GM04504 (cell line): ENCODE results near the gene TGFBRAP1.
A peak's percentile ranks its signal among the peaks of the same experiment; 100 is the strongest.
"Not testable (repeated sequence)": the region's sequence is repeated elsewhere in the genome, so short reads cannot be mapped to it uniquely, and the experiment has no call there.

ENCODE experiments used
- DNase-seq: peaks from one replicate; pipeline ENCODE4 v3.0.0-alpha.2; 2012; ENCODE audit warnings: low read depth

The TGFBRAP1 gene

GRCh38 chr2:105344704-105345345 is 15.3 kb upstream of the TGFBRAP1 start:
- DNase-seq, result no peak

- no peak for DNase-seq
Observed at GRCh38 chr2:105339414-105339813, 9.9 kb upstream of the TGFBRAP1 start.

- DNase-seq, result no peak
Observed at GRCh38 chr2:105338020-105338385, 8.5 kb upstream of the TGFBRAP1 start.

GRCh38 chr2:105337122-105338019 is 7.8 kb upstream of the TGFBRAP1 start, which contains the start of gene C2orf49:
C2orf49 (plus strand) TSS chr2:105337540; CDS start chr2:105337588, 48 bp downstream.
- peak; percentile 60 for DNase-seq

- no peak for DNase-seq
Observed at GRCh38 chr2:105336786-105337121, 7.2 kb upstream of the TGFBRAP1 start.

GRCh38 chr2:105335469-105335868 is 5.9 kb upstream of the TGFBRAP1 start:
- no peak for DNase-seq

GRCh38 chr2:105334211-105334610 is 4.7 kb upstream of the TGFBRAP1 start:
- no peak for DNase-seq

- DNase-seq, result no peak
Observed at GRCh38 chr2:105330681-105331375, 1.3 kb upstream of the TGFBRAP1 start.

- DNase-seq, result no peak
Observed at GRCh38 chr2:105329197-105329554, 359 bp downstream of the TGFBRAP1 start.

GRCh38 chr2:105328281-105329196 is 996 bp downstream of the TGFBRAP1 start:
- DNase-seq, result no peak

- no peak for DNase-seq
Observed at GRCh38 chr2:105327690-105328089, 1.8 kb downstream of the TGFBRAP1 start.

- not testable (repeated sequence) for DNase-seq
Observed at GRCh38 chr2:105327271-105327670, 2.3 kb downstream of the TGFBRAP1 start.

GRCh38 chr2:105325389-105325963 is 4.1 kb downstream of the TGFBRAP1 start:
- DNase-seq, result peak; percentile 66

- no peak for DNase-seq
Observed at GRCh38 chr2:105324732-105325131, 4.8 kb downstream of the TGFBRAP1 start.

GRCh38 chr2:105324101-105324500 is 5.4 kb downstream of the TGFBRAP1 start:
- no peak for DNase-seq

GRCh38 chr2:105323111-105323510 is 6.4 kb downstream of the TGFBRAP1 start:
- no peak for DNase-seq

GRCh38 chr2:105321875-105322646 is 7.5 kb downstream of the TGFBRAP1 start:
- DNase-seq, result no peak

GRCh38 chr2:105320651-105321215 is 8.8 kb downstream of the TGFBRAP1 start:
- no peak for DNase-seq

GRCh38 chr2:105317937-105318336 is 11.6 kb downstream of the TGFBRAP1 start:
- DNase-seq, result no peak

GRCh38 chr2:105315314-105315713 is 14.2 kb downstream of the TGFBRAP1 start:
- no peak for DNase-seq
